Liver (tissue), 3 donors: Measurements from ENCODE around the gene LCN6.

Source experiments
- CTCF ChIP-seq: fragments of 150-350 bp; IDR thresholded peaks from 2 replicates; pipeline ENCODE4 v1.5.1; 2017; ENCODE audit warnings: improper control_type of control experiment, low read depth, low read length; ENCODE audit not compliant: missing input control
- FOXA1 ChIP-seq: IDR thresholded peaks from 2 replicates; pipeline ENCODE4 v1.6.1; 2016; ENCODE audit warnings: antibody characterized with exemption
- JUND ChIP-seq, 2 donors: IDR thresholded peaks; 2 replicates each; pipeline ENCODE4 v1.6.1; 2016; ENCODE audit warnings: antibody characterized with exemption in 2 of 2
- donor health status: healthy.
- donor health status: healthy.

GRCh38 chr9:136719195-136719880, 29.0 kb downstream of the LCN6 start:
- no peak for TF ChIP-seq CTCF
- TF ChIP-seq FOXA1, result no peak
- no peak for TF ChIP-seq JUND (IDR thresholded peaks at IDR 0.05)
